AG10803 (cell line): Measurements from ENCODE around the gene REG4.

Experiments used
- DNase-seq: peaks from one replicate; pipeline ENCODE4 v3.0.0; 2010; ENCODE audit warnings: low read depth
- H3K4me3 ChIP-seq: 2 replicates; pipeline ENCODE4 v1.5.1; 2011; ENCODE audit warnings: mild to moderate bottlenecking, low read length, control low read depth
- CTCF ChIP-seq: conservative IDR thresholded peaks from 2 replicates; pipeline ENCODE4 v1.5.1; 2011; ENCODE audit warnings: mild to moderate bottlenecking, low read length, control low read depth, inconsistent platforms

The REG4 gene

GRCh38 chr1:119762953-119763352 lies 48.3 kb downstream of the REG4 start:
- no peak for DNase-seq
- H3K4me3 ChIP-seq = no peak overlapping the region
- TF ChIP-seq CTCF = no peak

GRCh38 chr1:119762409-119762808 lies 48.9 kb downstream of the REG4 start:
- TF ChIP-seq CTCF = no peak
- no peak for DNase-seq
- no peak overlapping the region for H3K4me3 ChIP-seq

- no peak for TF ChIP-seq CTCF
- H3K4me3 ChIP-seq = no peak overlapping the region
- no peak for DNase-seq
Measured at GRCh38 chr1:119758584-119758983, 52.7 kb downstream of the REG4 start.

GRCh38 chr1:119752592-119752991 lies 58.7 kb downstream of the REG4 start:
- no peak for DNase-seq
- H3K4me3 ChIP-seq = no peak overlapping the region
- no peak for TF ChIP-seq CTCF

GRCh38 chr1:119748040-119748439 lies 63.2 kb downstream of the REG4 start:
- TF ChIP-seq CTCF = no peak

GRCh38 chr1:119747451-119747850 lies 63.8 kb downstream of the REG4 start:
- H3K4me3 ChIP-seq = no peak overlapping the region
- no peak for TF ChIP-seq CTCF
- no peak for DNase-seq

More at GRCh38 chr1:119748040-119748439, 63.2 kb downstream of the REG4 start:
- H3K4me3 ChIP-seq = no peak overlapping the region
- no peak for DNase-seq

GRCh38 chr1:119745034-119745433 lies 66.2 kb downstream of the REG4 start:
- DNase-seq = no peak
- TF ChIP-seq CTCF = no peak
- H3K4me3 ChIP-seq = no peak overlapping the region
